GM19043 (cell line): Measurements from ENCODE around the gene AHDC1.

Experiments
- ATAC-seq: cut with Tn5 transposase; IDR thresholded peaks from one replicate; pipeline ENCODE4 v1.9.1; 2021; ENCODE audit warnings: low read depth; ENCODE audit not compliant: unreplicated experiment

The AHDC1 gene

DNA sequence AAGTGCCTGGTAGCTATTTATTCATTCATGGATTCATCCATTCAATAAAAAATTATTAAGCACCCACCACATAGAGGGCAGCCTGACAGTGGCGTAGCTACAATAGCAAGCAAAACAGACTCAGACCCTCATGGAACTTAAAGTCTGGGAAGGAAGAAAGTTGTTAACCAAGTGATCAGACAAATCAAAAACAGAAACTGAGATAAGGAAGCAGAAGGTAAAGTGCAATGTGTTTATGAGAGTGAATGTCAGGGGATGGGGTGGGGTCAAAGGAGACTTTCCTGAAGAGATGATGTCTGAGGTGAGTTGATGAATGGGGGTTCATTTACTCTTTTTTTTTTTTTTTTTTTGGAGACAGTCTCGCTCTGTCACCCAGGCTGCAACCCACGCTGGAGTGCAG, 111.1 kb downstream of the AHDC1 start:
- ATAC-seq, result no peak

DNA sequence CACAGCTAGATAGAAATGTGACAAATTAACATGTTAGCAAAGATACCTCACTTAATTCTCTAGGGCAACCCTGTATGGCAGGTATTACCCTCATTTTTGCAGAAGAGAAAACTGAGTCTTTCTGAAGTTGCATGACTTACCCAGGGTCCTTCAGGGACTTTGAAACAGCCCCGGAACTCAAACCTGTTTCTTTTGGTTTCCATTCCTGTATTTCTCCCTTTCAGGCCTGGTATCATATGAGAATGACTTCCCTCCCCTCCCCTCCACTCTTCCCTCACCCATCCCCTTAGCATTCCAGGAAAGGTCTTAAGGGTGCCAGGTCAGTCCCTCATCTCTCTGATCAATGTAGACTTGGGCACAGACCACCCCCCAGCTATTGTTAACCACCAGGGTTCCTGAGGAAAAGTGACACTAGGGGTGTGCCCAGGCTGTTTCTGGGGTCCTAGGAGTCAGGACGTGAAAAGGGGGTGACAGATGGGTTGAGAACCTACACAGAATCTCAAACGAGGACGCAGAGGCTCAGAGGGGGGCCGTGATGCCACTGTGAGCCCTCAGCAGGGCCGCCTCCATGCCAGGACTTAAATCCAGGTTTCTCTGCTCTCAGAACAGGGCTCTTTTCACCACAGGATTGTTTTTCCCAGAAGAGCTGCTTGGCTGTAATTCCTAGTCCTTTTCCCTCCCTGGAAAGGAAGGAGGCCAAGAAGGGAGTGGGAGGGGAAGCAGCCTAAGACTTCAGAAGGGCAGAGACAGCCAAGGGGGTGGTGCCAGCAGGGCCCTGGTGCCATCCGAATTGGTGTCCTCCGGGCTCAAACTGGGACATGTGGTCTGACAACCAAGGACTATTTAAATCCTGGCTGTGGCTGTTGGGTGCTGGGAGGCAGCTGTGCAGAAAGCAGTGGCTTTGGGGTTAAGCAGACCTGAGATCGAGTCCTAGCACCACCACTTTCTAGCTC, 111.9 kb downstream of the AHDC1 start:
- no peak for ATAC-seq

DNA sequence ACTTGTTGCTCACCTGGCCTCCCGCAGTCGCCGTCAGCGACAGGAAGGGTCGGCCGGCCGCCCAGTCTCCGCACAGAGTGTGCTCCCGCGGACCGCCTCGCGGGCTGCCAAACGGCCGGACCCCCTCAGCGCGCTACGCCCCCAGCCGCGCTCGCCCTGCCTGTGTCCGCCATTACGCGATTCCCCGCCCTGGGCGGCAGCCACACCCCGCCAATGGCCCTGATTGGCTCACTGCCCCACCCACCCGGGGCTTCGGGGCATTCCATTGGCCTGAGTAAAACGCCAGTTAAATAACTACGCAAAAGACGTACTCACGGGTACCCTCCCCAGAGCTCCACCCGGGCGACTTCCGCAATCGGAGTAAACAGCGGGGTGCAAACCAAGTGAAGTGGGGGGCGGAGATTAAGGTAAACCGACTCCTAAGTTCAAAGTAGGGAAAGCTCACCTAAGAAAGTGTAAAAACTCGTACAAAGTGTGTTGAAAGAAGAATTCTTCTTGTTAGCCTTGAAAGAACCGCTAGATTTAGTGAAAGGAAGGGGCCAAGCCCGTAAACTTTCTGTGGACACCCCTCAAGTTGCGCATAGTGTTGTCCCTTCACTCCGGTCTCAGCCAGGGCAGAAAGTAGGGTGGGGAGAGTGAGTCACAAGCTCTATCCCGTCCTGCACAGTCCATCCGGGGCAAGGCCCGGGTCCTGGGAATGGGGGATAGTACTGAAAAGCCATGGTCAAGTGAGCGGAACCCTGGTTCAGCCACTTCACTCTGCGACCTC, 113.8 kb downstream of the AHDC1 start, which contains the start of gene WASF2:
Gene WASF2 (minus strand): TSS at position 195 of the 769 bp plus-strand sequence. CDS start 61,277 bp downstream, outside the sequence.
- peak; percentile 75 for ATAC-seq

DNA sequence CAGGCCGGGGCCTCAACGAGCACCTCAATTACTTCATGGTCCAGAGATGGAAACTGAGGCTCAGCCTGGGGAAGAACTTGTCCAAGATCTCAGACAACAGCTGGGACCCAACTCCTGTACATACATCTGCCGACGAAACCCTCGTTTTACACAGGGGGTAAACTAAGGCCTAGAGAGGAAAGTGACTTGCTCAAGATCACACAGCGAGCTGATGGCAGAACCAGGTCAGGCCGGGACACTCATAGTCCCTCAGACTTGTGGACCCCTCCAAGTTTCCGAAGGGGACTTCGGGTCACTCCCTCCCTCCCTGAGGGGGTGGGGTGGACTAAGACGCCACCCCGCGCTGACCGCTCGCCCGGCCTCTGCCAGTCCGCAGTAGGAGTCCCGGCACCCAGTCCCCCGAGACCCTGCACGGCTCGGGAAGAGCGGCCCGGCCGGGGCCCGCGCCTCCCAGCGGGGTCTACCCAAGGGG, 114.4 kb downstream of the AHDC1 start:
- ATAC-seq, result peak; percentile 7

DNA sequence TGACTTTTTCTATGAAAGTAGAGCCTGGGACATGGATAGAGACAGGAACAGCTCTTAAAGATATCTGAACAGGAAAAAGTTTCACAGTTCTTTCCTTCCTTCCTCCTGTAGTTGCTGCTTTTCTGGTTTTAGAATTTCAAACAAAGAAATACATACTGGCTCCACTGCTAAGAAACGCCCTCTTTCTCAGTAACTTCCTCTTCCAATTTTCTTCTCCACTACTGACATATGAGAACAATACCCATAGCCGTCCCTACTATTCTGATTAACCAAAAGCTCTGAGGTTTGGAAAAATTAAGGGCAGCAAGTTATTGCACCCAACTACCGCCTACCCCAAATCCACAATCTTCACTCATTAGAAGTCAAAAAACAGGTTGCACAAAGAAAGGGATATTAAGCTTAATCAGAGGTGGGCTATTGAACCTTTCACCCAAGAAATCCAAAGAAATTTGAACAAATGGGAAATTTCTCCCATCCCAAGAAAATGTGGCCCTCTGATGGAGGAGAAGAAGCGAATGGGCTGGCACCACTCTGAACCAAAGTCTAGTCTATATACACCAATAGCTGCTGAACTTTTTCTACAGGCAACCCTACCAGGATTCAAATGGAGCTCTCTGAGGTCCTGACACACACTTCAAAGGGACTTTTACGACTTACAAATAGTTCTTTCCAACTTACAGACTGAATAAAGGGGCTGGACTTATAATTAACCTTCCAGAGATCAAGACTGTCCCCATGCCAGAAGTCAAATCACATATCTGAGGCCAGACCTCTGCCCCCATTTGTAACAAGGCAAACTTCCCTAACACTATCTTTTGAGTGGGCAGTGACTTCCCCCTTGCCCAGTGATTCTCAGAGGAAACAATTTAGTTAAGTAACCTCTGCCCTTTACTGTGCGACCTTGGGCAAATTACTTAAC, 115.7 kb downstream of the AHDC1 start:
- ATAC-seq, result no peak

DNA sequence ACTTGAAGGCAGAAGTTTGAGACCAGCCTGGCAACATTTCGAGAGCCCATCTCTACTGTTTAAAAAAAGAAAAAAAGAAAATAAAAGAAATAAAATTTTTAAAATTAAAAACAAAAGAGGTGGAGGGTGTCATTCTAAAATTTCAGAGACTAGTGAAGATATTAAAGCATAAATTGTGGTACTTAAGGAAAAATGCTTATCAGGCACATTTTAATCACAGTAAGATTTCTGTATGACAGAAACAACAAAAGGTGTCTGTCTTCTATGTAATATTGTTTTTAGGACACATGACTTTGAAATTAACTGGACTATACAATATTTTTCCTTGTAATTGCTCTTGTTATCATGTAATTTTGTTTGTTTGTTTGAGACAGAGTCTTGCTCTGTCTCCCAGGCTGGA, 118.6 kb downstream of the AHDC1 start:
- ATAC-seq, result no peak
